IPS-11a (cell line): ENCODE data around the gene TMCO1.
A peak's percentile ranks its signal among the peaks of the same experiment; 100 is the strongest.
"Not testable (repeated sequence)": the region's sequence is repeated elsewhere in the genome, so short reads cannot be mapped to it uniquely, and the experiment has no call there.

ENCODE experiments used
- H3K4me3 ChIP-seq: one replicate; pipeline ENCODE4 v1.5.1; 2013; ENCODE audit warnings: low read depth, low read length, control low read depth

Gene TMCO1, protein sequence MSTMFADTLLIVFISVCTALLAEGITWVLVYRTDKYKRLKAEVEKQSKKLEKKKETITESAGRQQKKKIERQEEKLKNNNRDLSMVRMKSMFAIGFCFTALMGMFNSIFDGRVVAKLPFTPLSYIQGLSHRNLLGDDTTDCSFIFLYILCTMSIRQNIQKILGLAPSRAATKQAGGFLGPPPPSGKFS

DNA sequence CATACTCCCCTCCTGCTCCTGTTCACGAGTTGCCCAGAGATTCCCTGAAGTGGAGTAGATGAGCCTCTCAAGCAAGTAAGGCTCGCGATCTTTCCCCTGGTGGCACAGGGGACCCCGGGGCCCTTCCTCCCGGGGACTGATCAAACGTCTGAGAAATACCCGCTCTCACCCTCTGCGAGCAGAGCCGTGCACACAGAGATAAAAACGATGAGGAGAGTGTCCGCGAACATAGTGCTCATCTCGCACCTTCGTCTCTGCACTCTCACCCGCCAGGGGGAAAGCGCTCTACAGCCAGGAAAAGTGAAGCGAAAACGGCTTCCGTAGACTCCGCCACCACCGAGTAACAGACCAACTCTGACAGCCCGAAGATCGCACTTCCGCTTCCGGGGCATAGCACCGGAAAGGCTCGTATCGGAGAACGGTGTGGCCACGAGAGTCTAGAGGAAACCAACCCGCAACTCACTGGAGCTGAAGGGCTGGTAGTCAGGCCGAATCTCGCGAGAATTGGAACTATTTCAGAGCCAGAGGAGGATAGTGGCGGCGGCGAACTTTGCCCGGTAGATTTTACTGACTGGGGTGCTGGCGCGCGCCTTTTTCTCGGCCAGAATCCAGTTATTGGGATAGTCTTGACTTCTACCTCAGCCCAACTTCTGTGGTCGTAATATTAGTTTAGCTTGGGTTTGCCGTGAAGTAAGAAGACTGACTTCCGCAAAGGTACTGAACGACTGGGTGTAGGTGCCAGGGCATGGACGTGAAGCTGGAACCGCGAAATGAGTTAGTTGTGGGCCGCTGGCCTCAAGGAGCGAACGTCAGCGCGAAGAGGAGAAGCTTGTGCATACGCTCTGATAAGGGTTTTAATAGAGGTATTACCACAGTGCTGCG, at the start of gene TMCO1:
Gene TMCO1 (minus strand): TSS at position 356 of the 882 bp plus-strand sequence. CDS start 117 bp downstream, at position 239.
- peak within 1 kb of the TSS; percentile 67 for H3K4me3 ChIP-seq

DNA sequence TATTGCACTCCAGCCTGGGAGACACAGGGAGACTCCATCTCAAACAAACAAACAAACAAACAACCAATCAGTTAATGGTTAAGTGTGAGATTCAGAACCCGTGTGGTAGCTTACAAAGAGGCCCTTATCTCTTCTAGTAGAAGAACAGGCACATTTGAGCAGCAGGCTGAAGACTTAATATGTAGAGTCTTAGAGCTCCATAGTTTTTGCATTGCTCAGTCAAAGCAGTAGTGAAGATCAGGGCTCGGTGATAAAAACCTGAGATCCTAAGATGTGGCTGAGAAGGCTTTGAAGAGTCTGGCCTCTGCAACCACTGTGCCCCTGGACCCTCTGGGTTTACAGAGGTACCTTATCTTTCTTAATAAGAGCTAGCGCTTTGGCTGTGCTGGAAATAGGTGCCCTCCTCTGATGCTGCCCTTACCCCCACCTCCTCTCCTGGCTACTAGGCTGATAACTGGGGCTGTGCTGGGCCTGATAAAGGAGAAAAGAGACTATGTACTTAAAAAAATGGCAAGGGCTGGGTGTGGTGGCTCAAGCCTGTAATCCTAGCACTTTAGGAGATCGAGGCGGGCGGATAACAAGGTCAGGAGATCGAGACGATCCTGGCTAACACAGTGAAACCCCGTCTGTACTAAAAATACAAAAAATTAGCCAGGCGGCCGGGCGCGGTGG, 48.3 kb upstream of the TMCO1 start:
- no peak overlapping the region for H3K4me3 ChIP-seq

DNA sequence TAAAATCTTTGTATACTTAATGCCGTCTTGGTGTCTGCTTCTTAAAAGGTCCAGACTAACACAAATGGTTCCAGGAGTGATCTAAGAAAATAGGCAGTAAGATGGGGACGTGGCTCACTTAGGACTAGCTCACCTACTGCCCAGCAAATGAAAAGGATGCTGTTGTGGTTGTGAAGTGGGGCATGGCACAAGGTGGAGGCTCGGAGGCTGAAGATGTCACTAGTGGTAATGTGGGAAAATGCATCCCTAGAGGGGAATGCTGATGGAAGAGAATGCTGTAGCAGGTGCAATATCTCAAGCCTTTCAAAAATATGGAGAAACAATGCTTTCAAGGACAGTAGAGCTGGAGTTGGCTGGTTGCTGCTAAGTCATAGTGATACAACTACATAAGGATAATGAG, 47.5 kb upstream of the TMCO1 start:
- H3K4me3 ChIP-seq = no peak overlapping the region

DNA sequence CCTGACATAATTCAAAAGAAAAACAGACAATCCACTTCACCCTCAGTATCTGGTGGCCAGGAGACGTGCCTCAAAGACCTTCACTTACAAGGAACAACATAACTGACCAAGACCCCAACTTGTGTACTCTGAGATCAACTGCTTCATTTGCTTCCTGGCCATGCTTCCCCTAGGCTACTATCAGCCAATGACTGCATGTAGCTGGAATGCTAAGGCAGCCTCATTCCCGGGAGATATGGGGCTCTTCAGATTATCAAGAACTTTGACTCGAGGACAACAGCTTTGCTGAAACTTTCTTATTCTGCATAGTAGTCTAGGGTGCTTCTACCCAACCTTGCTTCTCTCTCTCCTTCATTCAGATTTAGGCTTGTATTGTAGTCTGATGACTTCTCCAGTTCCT, 47.1 kb upstream of the TMCO1 start:
- H3K4me3 ChIP-seq = no peak overlapping the region

DNA sequence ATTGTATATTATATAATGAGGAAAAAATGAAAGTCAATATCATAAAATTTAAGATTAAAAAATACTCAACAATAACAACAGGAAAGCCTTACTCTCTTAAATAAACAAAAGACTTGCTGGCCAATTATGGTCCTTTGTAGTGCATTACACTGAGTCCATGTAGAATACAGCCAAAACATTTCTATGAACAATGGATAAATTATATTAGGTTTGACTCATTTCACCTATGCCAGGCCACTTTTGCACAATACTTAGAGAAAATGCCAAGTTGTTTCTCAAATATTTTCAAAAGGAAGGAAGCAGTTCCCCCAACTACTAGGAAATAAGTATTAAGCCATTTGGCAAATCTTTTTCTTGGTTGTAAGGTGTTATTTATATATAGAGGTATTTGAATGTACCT, 38.9 kb upstream of the TMCO1 start:
- H3K4me3 ChIP-seq = no peak overlapping the region

DNA sequence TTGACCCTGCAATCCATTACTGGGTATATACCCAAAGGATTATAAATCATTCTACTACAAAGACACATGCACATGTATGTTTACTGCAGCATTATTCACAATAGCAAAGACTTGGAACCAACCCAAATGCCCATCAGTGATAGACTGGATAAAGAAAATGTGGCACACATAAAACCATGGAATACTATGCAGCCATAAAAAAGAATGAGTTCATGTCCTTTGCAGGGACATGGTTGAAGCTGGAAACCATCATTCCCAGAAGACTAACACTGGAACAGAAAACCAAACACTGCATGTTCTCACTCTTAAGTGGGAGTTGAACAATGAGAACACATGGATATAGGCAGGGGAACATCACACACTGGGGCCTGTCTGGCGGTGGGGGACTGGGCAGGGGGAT, 35.8 kb upstream of the TMCO1 start:
- not testable (repeated sequence) for H3K4me3 ChIP-seq

DNA sequence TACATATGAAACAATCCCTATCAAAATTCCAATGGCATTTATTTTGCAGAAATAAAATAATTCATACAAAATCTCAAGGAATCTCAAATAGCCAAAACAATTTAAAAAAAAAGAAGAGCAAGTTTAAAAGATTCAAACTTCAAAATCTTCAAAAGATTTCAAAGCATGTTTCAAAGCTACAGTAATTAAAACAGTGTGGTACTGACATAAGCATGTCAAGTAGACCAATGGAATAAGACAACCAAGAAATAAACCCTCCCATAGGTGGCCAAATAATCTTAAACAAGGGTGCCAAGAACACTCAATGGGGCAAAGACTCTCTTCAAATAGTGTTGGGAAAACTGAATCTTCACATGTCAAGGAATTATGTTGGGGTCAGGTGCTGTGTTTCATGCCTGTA, 30.7 kb upstream of the TMCO1 start:
- no peak overlapping the region for H3K4me3 ChIP-seq

DNA sequence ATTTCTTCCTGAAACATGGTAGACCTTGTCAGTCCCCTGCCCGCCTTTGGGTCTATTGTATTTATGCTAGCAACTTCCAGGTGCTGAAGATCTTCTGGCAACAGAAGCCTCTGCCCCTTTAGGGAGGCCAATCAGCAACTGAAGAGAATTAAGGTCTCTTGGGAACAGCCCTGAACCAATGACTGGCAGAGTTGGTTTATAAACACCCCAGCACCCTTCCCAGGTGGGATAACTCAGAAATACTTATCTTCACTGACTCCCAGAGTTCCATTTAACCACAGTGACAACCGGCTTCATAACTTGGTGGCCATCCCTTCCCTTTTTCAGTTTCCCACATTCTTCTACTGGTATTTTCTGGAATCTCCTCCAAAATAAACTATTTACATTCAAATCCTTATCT, 27.2 kb upstream of the TMCO1 start:
- H3K4me3 ChIP-seq = no peak overlapping the region

DNA sequence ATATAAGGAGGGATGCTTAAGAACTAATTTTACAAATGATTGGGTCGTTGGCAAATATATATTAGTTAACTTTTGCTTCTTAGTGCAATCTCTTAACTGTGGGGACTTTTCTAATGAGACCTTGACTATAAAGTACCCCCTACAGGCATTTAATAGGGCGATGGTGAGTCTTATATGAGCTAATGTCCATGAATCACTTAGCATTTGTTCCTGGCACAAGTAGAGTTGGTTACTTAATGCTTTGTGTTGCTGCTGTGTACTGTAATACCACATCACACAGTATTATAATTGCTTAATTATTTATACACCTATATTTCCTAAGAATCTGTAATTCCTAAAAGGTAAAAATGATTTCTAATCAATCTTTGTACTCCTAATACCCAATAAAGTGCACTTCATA, 25.3 kb upstream of the TMCO1 start:
- no peak overlapping the region for H3K4me3 ChIP-seq

DNA sequence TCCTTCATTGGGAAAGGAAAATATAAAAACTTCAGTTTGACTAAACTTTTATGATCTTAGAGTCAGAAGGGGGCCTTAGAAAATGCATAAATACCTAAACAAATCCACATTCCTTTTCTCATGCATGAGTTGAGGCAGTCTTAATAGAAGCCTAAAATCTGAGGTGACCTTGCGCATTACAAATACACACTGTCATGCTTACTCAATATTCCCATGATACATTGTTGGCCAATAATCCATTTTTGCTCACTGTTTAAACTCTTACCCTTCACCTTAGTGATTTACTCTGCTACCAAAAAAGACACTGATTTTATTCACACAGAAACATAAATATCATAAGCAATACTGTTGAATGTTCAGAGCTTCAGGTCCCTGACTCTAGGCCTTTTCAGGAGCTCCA, 19.1 kb upstream of the TMCO1 start:
- H3K4me3 ChIP-seq = no peak overlapping the region

DNA sequence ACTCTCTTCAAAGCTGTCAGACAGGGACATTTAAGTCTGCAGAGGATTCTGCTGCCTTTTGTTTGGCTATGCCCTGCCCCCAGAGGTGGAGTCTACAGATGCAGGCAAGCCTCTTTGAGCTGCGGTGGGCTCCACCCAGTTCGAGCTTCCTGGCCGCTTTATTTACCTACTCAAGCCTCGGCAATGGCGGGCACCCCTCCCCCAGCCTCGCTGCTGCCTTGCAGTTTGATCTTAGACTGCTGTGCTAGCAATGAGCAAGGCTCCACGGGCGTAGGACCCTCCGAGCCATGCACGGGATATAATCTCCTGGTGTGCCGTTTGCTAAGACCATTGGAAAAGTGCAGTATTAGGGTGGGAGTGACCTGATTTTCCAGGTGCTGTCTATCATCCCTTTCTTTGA, 14.9 kb upstream of the TMCO1 start:
- not testable (repeated sequence) for H3K4me3 ChIP-seq

DNA sequence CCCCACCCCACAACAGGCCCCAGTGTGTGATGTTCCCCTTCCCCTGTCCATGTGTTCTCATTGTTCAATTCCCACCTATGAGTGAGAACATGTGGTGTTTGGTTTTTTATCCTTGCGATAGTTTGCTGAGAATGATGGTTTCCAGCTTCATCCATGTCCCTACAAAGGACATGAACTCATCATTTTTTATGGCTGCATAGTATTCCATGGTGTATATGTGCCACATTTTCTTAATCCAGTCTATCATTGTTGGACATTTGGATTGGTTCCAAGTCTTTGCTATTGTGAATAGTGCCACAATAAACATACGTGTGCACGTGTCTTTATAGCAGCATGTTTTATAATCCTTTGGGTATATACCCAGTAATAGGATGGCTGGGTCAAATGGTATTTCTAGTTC, 9.5 kb upstream of the TMCO1 start:
- H3K4me3 ChIP-seq = not testable (repeated sequence)

DNA sequence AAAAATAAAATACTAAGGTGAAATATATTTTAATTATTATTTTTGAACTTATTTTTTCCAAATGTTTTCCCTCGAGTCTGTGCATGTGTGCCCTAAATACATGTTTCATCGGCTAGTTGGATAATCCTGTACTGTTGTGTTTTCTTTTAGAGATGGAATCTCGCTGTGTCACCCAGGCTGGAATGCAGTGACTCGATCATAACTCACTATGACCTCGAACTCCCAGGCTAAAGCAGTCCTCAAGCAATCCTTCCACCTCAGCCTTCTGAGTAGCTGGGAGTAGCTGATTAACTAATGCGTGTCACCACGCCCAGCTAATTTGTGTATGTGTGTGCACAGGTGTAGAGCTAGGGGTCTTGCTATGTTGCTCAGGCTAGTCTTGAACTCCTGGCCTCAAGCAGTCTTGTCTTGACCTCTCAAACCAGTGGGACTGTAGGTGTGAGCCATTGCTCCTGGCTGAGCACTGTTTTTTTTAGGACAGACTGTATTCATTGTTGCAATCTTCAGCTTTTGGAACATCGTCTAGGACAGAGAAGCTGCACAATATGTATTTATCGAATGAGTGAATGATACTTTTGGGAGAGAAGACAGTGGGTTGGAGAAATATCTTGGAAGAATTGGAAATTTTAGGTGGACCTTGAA, 4.8 kb upstream of the TMCO1 start:
- H3K4me3 ChIP-seq = no peak overlapping the region

DNA sequence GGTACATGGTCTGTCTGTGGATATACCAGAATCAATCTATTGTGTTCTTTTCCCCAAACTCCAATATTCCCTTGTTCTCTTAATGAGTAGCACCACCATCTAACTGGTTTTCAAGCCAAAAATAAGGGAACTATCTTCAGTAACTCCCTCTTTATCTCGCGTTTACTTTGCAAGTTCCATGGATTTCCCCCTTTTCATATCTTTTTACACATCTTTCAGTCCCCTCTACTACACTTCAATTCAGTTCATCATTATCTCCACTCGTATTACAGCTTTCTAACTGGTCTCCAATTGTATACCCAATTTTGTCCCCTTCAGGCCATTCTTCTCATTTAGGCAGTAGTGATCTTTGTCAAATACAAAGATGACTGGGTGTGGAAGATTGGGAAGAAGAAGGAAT, 4.1 kb upstream of the TMCO1 start:
- H3K4me3 ChIP-seq = no peak overlapping the region

DNA sequence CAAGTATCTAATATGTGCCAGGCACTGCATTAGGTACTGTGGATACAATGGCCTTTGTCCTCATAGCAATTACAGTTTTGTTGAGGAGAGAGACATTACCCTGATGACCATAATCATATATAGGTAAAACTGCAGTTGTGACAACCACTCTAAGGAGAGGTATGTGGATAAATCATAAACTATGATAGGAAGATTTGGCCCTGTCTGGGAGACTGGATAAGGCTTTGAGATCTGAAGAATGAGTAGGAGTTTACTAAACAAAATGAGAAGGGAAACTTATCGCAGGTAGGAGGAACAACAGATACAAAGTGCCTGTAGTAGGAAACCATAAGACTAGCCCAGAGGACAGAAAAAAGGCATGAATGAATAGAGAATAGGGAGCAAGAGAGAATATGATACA, 4.4 kb downstream of the TMCO1 start:
- no peak overlapping the region for H3K4me3 ChIP-seq

DNA sequence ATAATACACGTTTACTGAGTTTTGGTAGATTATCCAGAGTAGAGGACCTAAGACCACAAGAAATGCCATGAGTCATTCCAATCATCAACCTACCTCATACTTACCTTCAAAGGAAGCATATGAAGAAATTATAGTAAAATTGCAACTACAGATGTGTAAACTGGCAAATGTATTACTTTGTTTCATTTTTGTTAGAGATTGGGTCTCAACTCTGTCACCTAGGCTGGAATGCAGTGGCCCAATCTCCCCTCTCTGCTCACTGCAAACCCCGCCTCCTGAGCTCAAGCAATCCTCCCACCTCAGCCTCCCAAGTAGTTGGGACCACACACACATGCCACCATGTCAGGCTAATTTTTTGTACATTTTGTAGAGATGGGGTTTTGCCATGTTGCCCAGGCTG, 5.2 kb downstream of the TMCO1 start:
- no peak overlapping the region for H3K4me3 ChIP-seq

DNA sequence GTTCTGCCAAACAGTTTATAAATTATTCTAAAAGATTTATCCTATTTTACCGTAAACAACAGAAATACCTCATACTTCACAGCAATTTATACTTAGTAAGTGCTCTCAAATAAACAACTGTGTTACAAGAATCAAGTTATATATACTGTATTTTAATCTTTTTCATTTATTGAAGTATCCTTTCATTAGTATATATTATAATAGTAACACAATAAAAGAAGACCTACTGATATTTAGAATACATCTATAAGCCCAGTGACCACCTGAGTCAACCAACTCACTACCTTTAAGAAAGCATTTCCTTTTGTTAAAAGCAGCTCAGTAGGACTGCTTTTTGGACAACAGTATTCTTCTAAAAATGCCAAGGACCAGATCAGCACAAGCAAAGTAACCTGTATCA, 5.9 kb downstream of the TMCO1 start:
- no peak overlapping the region for H3K4me3 ChIP-seq

DNA sequence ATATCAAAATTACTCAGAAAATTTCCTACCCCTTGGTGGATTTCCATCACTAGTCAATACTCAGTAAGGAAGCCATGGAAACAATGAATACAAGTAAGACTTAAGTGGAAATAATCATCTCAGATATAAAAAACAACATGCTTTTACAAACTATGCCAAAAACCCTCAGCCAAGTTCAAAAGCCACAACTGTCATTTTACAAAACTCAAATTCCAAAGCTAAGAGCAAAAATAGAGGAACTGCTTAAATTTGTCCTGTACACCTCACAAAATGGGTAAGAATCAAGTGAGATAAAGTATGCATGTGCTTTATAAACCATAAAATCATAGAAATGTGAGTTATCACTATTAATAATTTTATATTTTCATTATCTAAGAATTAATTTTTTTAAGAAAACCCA, 9.6 kb downstream of the TMCO1 start:
- H3K4me3 ChIP-seq = no peak overlapping the region

DNA sequence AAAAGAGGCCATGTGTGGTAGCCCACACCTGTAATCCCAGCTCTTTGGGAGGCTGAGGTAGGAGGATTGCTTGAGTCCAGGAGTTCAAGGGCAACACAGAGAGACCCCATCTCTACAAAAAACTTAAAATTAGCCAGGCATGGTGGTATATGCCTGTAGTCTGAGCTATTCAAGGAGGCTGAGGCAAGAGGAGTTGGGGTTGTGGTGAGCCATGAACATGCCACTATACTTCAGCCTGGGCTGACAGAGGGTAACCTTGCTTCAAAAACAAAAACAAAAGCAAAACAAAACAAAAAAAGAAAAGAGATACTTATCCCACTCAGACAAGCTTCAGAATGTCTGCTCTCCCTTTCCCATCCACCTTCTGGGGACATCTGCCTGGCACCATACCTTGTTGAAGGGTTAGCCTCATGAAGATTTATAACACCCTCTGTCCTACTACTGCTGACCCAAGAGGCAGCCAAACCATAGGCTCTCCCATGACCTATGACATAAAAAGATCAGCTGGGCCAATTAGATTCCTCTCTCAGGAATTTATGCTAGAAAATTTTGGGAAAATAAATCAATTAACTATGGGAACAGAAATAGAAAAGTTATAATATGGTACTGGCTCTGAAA, 13.2 kb downstream of the TMCO1 start:
- no peak overlapping the region for H3K4me3 ChIP-seq

DNA sequence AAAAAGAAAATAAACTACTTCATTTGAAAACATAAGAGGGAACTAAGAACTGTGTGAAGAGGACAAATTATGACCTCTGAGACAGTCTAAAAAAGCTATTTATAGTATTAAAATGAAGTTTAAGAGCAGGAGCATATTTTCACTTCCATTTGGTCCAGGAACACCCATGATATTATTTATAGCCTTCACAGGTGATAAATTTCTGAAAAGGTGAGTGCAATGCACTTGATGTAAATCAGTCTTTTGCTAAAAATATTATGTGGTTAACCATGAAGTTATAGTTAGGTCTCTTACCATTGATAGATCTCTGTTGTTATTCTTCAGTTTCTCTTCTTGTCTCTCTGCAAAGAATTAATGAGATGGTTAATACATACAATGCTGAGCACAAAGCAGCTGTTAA, 14.7 kb downstream of the TMCO1 start:
- no peak overlapping the region for H3K4me3 ChIP-seq

DNA sequence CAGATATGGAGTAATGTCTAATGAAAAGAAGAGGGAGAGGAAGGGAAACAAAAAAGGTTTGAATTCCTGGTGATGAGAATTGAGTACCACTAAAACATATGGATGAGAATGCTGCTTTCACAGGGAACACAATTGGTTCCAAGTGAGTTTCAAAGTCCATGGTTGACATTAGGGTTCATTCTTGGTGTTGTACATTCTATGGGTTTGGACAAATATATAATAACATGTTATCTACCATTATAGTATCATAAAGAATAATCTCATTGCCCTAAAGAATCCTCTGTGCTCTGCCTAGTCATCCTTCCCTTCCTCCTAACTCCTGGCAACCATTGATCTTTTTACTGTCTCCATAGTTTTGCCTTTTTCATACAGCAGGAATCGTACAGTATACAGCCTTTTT, 20.1 kb downstream of the TMCO1 start:
- H3K4me3 ChIP-seq = no peak overlapping the region
